CD4-positive, alpha-beta T cell treated with Interleukin-15 for 4 hours (primary cell): ENCODE measurements around the gene GMIP.
A peak's percentile ranks its signal among the peaks of the same experiment; 100 is the strongest.

Experiments used
- DNase-seq: peaks from one replicate; pipeline ENCODE4 v3.0.0-alpha.2; 2020; ENCODE audit warnings: low spot score

The GMIP gene

DNA sequence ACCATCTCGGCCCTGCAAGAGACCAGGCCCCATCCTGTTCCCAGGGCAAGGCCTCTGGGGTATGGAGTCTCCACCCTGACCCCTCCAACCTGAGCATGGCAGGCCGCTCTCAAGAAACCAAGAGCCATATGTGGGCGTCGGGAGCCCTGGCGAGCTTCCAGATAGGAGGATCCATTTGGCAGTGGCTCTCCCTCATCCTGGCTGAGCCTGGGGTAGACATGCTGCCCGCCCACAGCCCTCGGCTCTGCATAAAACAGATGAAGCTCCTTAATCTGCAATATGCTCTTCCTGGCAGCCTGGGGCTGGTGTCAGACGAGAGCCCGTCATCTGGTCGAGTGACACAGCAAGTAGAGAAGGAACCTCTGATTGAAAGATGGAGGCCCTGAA lies 13.9 kb upstream of the GMIP start:
- no peak for DNase-seq

DNA sequence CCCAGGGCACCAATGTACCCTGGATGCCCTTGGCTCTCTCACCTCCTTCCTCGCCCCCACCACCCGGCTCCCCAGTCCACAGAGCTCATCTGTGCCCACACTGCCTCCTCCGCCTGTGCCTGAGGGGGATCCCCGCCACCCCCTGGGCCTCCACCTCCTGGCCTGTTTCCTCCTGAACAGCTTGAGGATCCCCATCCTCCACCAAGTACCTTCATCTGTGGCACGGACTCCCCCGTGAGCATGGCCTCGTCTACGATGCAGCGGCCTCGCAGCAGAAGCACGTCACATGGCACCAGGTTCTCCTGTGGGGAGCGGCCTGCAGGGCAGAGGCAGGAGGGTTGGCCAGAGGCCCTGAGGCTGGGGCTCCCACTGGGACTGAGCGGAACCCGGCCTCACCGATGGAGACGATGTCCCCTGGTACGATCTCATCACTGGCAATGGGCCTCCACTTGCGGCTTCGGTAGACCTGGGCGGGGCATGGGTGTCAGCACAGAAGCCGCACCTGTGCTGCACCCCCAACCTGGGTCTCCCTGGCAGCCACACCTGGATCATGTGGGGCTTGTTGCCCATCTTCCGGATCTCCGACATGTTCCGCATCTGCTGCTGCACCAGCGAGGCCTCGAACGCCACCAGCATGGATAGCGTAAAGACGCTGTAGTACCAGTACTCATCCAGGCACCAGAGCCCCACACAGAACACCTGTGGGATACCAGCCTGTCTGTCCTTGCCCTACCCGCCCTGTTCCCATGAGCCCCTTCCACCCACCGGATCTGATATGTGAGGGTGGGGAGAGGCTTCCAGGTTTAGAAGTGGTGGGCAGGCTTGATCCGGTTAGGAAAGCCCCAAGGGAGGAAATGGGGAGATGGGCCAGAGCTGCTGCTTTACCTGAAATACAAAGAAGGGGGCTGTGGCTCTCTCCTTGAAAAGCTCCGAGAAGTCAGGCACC lies 13.3 kb upstream of the GMIP start:
- no peak for DNase-seq

DNA sequence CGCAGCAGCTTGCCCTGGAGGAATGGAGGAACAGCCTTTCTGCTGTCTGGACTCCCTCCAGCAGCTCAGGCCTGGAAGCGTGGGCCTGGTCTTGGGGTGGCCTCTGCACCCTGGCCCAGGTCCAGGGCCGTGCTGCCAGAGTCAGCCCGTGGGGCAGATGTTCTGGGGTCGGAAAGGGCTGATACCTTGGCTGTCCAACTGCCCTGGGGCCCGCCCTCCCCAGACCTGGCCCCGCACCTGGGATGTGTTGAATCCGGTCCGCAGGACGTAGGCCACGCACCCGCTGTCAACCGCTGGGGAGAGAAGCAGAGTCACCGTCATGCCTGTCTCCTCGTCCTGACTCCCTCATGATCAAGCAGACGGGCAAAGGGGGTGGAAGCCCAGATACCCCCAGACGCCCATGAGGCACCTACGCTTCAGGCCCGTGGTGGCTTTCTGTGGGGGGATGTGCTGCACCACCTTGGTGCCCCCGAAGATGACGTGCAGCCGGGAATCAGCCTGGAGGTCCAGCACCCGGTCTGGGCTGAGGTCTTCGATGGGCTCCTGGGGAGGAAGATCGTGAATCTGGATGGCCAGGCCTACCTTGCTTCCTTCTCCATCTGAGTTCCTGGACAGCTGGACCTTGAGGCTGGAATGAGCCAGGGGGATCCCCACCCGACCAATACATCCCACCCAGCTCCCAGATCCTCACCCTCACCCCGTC lies 12.3 kb upstream of the GMIP start:
- no peak for DNase-seq

DNA sequence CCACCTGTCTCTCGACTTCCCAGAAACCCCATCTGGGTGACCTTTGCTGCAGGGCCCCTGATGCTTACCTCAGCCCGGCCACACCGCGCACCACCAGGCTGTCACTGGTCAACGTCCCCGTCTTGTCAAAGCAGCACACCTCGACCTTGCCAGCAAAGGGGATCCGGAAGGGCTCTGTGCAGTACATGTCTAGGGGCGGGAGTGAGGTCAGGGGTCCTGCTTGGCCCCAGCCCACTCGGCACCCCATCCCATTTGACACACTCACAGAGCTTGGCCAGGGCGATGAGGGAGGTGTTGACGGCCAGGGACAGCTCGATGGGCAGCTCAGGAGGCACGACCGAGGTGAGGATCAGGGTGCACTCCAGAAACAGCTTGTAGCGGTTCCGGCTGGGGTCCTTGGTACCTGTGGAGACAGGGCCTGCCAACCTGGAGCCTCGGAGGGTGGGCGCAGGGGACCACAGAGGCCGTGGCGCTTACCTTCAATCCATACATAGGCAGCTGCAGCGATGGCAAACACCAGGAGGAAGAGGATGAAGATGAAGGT lies 11.7 kb upstream of the GMIP start:
- DNase-seq, result no peak

DNA sequence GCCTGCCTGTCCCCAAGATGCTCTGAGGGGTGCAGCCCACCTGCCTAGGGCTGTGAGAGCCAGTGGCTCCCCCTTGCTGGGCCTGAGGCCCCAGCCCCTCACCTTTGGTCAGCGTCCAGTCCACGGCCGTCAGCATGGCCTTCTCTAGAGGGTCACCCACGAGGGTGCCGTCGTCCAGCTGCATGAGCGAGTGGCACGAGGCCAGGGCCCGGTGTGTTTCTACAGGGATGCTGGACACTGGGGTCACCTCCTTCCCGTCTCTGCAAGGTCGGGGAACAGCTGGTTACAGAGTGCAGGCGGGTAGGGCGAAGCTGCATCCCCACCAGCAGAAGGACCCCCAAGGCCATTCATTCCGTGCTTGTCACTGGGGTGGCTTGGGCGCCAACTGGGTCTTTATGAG lies 11.0 kb upstream of the GMIP start:
- no peak for DNase-seq

DNA sequence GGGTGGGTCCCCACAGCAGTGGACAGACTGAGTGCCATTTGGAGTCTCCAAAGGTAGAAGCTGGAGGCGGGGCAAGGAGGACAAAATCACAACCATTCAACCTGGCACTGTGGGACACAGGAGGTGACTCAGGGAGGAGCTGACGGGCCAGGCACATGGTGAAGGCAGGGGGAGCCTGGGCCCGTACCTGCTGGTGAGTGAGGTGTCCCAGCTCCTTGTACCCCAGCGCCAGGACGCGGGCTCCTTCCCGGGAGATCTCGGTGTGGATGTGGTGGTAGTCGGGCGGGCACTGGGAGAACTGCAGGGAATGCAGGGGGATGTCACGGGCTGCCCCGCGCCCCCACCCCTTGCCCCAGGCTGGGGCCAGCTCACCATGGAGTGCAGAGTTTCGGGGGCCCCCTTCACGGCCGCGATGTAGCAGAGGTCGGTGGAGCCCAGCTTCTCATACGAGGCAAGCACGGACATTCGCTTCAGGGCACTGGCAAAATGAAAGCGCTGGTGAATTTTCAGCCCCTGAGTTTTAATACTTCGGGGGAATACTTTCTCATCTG lies 10.2 kb upstream of the GMIP start:
- no peak for DNase-seq

DNA sequence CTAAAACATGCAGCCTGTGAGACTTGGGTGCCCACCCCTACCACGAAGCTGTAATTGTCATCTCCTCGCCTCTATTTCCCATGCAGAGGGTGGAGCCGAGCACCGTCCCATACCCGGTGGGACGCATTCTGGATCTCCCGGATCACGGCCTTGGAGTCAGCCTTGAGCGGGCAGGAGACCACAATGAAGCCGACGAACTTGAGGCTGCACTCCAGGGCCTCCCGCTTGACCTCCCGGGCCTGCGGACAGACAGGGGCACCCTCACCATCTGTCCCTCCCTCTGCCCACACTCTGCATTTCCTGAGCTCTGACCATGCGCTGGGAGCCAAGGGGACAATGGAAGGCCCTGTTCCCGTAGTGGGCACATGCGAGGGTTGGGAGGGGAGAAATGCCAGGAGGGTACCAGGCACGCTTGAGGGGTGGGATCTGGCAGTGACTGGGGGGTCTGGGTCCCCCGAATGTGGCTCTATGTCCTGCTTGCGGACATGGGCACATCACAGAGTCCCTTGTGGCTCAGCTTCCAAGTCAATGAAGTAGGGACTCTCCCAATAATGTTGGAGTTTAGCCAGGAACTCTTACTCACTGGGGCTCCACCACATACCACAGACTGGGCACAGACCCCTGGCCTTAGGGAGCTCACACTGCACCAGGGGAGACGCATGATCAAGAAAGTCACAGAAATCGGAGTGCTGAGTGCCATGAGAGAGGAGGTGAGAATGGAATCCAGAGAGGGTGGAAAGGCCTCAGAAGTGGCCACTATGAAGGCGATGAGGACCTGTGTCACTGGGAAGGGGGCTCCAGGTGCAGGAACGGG lies 9.2 kb upstream of the GMIP start:
- no peak for DNase-seq

DNA sequence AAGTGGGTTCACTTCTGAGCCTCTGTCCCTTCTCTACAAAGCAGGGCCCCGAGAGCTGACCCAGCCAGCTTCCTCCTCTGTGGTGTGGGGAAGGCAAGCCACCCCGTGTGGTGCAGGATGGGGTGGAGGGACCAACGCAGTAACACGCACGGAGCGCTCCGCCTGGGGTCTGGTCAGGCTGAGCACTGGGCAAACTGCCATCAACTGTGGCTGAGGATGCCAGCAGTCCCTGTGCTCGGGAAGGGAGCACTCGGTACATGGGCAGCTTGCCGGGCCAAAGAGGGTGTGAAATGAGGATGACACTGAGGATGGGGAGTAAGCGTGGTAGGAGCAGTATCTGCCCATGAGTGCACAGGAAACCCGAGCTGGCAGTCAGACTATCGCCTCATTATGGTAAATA lies 7.6 kb upstream of the GMIP start:
- DNase-seq, result no peak

DNA sequence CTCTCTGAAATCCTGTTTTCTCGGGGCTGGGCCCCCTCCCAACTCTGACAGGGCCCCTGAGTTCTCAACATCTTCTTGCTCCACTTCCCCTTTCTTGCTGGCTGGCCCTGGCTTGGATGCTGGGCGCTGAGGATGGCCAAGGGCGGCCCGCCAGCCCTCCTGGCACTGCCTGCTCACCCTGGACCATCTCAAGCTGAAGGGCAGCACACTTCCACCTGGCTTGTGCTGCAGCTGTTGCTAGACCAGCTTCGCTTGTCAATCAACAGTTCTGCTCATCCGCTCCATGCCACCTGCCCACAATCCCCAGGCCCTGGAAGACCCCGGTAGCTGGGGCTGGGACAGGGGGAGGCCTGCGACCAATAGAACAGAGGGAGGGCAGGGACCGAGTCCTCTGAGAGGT lies 6.9 kb upstream of the GMIP start:
- DNase-seq, result no peak

DNA sequence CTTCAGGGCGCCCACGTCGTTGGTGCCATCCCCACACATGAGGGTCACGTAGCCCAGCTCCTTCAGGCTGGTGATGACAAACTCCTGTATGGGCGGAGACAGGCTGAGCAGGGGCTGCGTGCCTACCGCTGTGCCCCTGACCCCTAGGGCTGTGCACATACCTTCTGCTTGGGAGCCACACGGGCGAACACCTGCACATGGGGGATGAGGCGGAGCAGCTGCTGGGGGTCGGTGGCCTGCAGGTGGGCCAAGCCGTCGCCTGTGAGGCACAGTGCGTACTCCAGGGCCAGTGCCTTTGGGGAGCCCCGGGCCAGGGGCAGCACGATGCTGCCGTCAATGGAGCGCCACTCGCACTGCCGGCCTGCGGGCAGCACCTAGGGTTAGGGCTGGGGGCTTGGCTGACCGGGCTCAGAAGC lies 6.1 kb upstream of the GMIP start:
- no peak for DNase-seq

DNA sequence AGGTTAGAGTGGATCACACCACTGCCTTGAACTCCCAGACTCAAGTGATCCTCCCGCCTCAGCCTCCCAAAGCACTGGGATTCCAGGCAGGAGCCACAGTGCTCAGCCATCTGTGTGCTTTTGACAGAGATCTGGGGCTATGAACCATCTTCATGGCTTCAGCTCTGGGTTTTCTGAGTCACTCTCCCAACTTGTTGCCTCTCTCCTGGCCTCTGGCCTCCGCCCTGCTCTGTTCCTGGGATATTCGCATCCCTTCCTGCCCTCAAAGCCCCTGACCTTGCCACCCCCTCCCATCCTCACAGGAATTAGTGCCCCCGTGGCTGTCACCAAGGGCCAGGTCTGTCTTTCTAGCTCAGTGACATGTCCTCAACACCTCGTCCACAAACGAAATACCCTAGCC lies 5.7 kb upstream of the GMIP start:
- no peak for DNase-seq

DNA sequence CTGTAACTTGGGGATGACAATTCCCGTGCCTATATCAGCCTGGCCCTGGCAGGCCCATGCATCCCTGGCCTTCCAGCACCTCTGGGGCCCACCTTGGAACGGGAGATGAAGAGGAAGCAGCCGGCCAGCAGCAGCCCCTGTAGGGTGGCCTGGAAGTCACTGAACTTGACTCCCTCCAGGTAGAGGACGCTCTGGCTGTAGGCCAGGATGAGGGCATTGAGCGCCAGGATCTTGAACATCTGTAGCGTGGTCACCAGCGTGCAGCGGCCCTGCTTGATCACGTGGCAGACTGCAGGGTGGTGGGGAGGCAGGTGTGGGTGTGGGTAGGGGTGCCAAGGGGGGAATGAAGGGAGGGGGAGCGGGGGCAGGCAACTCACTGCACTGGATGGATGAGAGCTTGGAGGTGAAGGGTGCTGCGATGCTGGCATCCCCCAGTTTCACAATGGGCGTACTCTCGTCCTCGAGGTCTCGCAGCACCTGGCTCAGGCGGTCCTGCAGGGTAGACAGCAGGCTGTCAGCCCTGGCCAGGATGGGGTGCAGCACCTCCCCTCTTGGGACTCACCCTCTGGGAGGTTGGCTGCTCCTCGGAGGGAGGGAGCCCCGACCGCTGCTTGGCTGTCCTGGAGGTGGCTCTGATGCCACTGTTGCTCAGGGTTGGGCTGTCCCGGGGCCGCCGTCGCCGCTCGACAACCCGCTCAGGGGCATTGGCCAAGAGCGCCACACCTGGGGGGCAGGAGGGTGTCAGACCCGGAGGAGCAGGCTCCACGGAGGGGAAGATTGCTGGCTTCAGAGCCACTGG lies 3.8 kb upstream of the GMIP start:
- DNase-seq, result no peak

DNA sequence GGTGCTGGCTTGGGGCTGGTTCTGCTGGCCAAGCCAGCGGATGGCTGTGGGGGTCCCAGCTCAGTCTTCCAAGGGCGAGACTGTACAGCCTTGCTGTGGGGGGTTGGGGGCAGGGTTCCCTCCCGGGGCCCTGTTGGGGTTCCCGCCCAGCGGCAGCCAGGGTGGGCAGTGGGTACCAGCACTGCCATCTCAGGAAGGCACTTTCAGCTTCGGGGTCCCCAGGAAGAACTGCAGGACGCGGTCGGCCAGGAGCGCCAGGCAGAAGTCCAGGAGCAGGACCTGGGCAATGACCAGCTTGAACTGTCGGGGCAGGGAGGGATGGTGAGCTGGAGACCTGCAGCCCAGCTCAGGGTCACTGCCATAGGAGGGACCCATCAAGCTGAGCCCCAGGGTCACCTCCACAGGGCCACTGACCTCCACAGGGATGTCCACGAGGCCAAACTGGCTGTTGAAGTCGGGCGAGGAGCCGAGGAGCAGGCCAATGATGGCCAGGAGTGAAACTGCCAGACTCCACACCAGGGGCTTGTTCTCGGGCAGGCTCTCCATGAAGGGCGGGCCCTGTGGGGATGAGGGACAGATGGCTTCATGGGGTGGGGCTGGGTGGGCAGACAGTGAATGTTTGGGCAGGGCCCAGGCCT lies 1.9 kb upstream of the GMIP start:
- no peak for DNase-seq

DNA sequence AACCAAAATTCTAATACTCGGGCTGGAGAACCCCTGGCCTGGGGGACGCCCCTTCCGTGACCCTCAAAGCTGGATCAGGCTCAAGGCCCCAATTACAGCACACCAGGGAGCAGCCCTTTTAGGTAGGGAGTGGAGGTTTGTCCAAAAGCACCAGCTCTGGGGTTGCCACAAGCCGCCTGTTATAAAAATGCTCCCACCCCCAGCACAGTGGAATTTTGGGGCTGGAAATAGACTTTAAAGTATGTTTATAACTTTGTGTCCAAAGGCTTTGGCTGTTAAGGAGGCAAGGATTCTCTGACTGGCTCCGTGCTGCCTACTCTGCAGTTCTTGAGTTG lies 564 bp upstream of the GMIP start:
- no peak for DNase-seq

DNA sequence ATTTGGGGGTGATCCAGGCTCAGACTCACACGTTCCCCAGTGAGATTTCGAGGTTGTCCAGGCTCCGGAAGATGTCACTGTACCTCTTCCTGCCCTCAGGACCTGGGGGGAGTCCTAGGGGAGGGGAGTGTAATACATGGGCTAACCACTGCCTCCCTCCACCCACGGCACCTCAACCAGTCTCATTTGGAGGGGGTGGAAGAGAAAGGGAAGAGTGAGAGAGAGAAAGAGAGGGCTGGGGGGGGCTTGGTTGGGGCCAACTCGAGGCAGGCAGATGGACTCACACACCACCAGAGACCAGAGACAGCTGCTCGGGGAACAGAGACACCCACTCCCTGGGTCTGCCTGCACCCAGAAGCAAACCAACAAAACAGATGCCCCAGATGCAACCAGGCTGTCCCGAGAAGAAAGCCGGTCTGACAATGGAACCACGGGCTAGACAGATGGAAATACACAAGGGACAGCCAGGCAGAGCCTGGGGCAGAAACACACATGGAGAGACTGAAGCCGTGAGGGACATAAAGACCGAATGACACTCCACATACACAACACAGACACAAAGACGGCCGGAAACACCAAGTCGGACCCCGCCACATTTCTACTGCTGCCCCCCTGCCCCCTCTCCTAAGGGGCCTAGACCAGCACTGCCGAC lies 825 bp downstream of the GMIP start:
- DNase-seq, result peak; percentile 42

DNA sequence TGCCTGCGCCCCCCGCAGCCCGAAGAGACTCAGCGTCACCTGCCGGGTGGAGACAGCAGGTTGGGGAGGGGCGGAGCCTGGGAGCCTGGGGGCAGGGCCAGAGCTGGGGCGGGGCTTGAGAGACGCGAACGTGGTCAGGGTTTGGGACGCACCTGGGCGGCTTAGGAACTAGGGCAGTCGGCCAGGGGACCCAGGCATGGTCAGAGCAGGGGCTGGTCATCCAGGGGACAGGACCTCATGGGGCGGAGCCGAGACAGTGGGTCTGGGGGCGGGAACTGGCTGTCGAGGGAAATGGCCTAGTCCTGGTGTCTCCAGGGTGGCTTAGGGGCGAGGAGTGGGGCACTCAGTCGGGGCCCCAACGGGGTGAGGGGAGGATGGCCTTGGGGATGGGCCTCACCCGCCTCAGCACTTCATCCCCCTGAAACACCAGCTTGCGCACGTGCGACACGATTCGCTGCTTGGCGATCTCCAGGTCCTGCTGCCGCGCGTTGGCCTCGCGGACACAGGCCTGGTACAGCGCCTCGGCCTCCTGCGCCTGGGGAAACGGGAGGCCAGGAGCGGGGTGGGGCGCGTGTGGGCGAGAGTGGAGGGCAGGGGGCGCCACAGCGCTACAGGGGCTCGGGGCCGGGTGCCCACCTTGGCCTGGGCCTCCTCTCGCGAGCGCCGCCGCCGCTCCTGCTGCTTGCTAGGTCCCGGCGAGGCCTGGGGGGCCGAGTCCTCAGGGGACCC lies 5.8 kb downstream of the GMIP start:
- no peak for DNase-seq

DNA sequence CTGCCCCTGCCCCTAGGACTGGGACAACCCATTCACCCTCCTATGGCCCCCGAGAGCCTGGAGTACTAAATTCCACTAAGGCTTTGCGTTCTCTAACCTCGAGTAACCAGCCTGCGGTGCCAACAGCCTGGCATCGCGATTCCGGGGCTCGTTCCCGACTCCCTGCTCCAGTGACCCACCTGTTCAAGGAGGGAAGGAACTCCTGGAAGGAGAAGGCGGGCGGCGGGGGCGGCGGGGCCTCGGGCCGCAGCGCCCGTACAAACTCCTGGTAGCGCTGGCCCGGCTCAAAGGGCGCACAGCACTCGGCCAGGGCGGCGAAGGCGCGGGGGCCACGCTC lies 6.3 kb downstream of the GMIP start:
- DNase-seq, result no peak

DNA sequence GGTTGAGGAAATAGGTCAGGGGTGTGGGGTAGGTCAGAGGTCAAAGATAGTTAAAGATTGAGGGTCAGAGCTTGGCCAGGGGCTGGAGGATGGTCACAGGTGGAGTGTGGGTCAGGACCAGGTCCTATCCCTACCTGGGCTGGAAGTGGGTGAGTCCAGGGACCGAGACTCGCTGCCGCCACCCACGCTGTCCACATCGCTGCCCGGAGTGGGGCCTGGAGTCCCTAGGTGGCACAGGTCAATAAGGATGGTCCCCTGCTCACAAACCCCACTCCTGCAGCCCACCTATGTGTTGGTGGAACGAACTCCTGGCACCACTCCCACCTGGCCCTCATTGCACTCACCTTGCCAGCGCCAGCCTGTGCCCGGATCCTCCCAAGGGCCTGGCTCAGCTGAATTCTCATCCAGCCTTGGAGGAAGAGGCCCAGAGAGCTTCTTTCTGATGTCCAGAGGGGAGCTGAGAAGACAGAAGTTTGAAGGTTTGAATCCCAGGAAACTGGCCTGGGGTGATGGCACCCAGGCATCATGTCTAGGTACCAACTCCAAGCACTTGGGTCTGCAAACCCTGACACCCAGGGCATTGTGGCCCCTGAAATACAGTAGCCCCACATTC lies 6.8 kb downstream of the GMIP start:
- DNase-seq, result no peak

DNA sequence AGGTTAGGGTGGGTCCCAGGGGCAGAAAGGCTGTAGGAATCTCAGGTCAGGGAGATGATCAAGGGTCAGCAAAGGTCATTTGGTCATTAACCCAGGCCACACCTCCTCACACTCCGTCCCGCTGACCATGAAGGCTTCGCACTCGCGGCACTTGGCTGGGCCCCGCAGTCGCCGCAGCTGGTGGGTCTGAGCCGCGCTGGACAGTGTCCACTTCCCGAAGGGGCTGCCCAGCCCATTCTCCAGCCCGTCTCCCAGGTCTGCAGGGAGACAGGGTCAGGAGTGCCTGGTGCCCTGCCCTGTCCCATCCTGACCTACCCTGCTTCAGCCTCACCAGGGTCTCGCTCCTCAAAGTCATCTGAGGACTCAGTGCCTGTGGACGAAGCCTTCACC lies 8.1 kb downstream of the GMIP start:
- no peak for DNase-seq
